ENCODE data around the gene RAB31.

GRCh38 chr18:9762526-9762925, 54.4 kb downstream of the RAB31 start:
- TF ChIP-seq CTCF (IDR thresholded peaks at IDR 0.05) (no peak), POLR2A (IDR thresholded peaks at IDR 0.05) (no peak), EP300 (IDR thresholded peaks at IDR 0.05) (peak in 1 of 2 donors; percentile 57)

All from tibial nerve (tissue), 4 donors.